Esophagus squamous epithelium (tissue), 4 donors: ENCODE measurements around the gene DIAPH3.

ENCODE experiments used
- CTCF ChIP-seq, 6 experiments: fragments of 450-650 bp in 4 of 6; fragments of 200-600 bp in 2 of 6; sonication (generic) in 2 of 6; IDR thresholded peaks; one replicate each; pipeline ENCODE4 v1.5.1; 2016 to 2019; ENCODE audit warnings: antibody characterized with exemption in 6 of 6, mild to moderate bottlenecking in 4 of 6, moderate library complexity in 4 of 6
- POLR2A ChIP-seq, 4 donors: fragments of 450-650 bp; IDR thresholded peaks; one replicate each; pipeline ENCODE4 v1.6.1; 2017; ENCODE audit warnings: antibody characterized with exemption in 4 of 4, mild to moderate bottlenecking in 4 of 4, moderate library complexity in 3 of 4

- TF ChIP-seq POLR2A (IDR thresholded peaks at IDR 0.05) (no peak), CTCF (IDR thresholded peaks at IDR 0.05) (no peak)
Observed at GRCh38 chr13:59625111-59625510, 538.6 kb downstream of the DIAPH3 start.
